GM12891 (cell line): ENCODE data around the gene SKI.

Experiments used
- POLR2A ChIP-seq: IDR thresholded peaks from 2 replicates; pipeline ENCODE4 v1.6.1; 2011; ENCODE audit warnings: low read depth, low read length, control low read depth
- POLR2AphosphoS5 ChIP-seq: IDR thresholded peaks from 2 replicates; pipeline ENCODE4 v1.6.1; 2011; ENCODE audit warnings: low read depth, low read length, control low read depth

- no peak for TF ChIP-seq POLR2A
- no peak for TF ChIP-seq POLR2AphosphoS5
These were observed 568 bp upstream of the SKI start for GRCh38 chr1:2227346-2228156.
